HEK293 (cell line): ENCODE results near the gene PADI2.

Experiments
- CTCF ChIA-PET: fragments of 350-600 bp; formaldehyde crosslinking; extraction: SDS; loops from one replicate; lab custom pipeline; 2021; ENCODE audit warnings: antibody characterized with exemption; lab: Yijun Ruan, JAX
- POLR2A ChIA-PET: fragments of 300-600 bp; formaldehyde crosslinking; extraction: SDS; loops from one replicate; lab custom pipeline; 2020; ENCODE audit warnings: antibody characterized with exemption, inconsistent platforms; lab: Yijun Ruan, JAX
- H3K27ac ChIP-seq: fragments of 200-500 bp; sonication (Bioruptor generic); 2 replicates; pipeline ENCODE4 v1.5.1; 2014; ENCODE audit warnings: low read depth, low read length, control low read depth, inconsistent platforms; ENCODE audit errors: extremely low read depth
- H3K36me3 ChIP-seq, 2 experiments: fragments of 200-500 bp in 1 of 2; sonication (Bioruptor generic) in 1 of 2; 1 replicate in 1 of 2; 2 replicates in 1 of 2; pipeline ENCODE4 v1.5.1; 2014 to 2017; ENCODE audit warnings: inconsistent platforms in 2 of 2, low read length in 2 of 2; ENCODE audit not compliant: control insufficient read depth in 2 of 2, insufficient read depth in 1 of 2
- H3K4me1 ChIP-seq: fragments of 200-500 bp; sonication (Bioruptor generic); 2 replicates; pipeline ENCODE4 v1.5.1; 2014; ENCODE audit warnings: mild to moderate bottlenecking, low read length, inconsistent platforms; ENCODE audit not compliant: control insufficient read depth, insufficient read depth
- H3K4me3 ChIP-seq: 2 replicates; pipeline ENCODE4 v1.5.1; 2011; ENCODE audit warnings: low read depth, mild to moderate bottlenecking, control low read depth, low read length, moderate library complexity
- H3K9me3 ChIP-seq: fragments of 200-500 bp; sonication (Bioruptor generic); 2 replicates; pipeline ENCODE4 v1.5.1; 2014; ENCODE audit warnings: low read depth, low read length, inconsistent platforms; ENCODE audit not compliant: control insufficient read depth, insufficient read depth
- KLF16 ChIP-seq: fragments of 450-650 bp; formaldehyde crosslinking; IDR thresholded peaks from 2 replicates; pipeline ENCODE4 v1.5.1; 2017; ENCODE audit warnings: missing biosample characterization, missing genetic modification characterization
- MYNN ChIP-seq: fragments of 450-650 bp; formaldehyde crosslinking; IDR thresholded peaks from 2 replicates; pipeline ENCODE4 v1.5.1; 2016; ENCODE audit warnings: missing biosample characterization, missing genetic modification characterization, borderline replicate concordance
- TSHZ1 ChIP-seq: fragments of 450-650 bp; formaldehyde crosslinking; IDR thresholded peaks from 2 replicates; pipeline ENCODE4 v1.5.1; 2016; ENCODE audit warnings: missing biosample characterization, missing genetic modification characterization, borderline replicate concordance
- ZIC2 ChIP-seq: fragments of 450-650 bp; formaldehyde crosslinking; IDR thresholded peaks from 2 replicates; pipeline ENCODE4 v1.5.1; 2016; ENCODE audit warnings: missing biosample characterization, missing genetic modification characterization
- ZNF513 ChIP-seq: fragments of 450-650 bp; IDR thresholded peaks from 2 replicates; pipeline ENCODE4 v1.5.1; 2018; ENCODE audit warnings: missing biosample characterization, missing genetic modification characterization
- ZNF518A ChIP-seq: fragments of 450-650 bp; formaldehyde crosslinking; conservative IDR thresholded peaks from 2 replicates; pipeline ENCODE4 v1.5.1; 2016; ENCODE audit warnings: low read depth, missing biosample characterization, missing genetic modification characterization
- ZNF548 ChIP-seq: fragments of 450-650 bp; formaldehyde crosslinking; IDR thresholded peaks from 2 replicates; pipeline ENCODE4 v1.5.1; 2016; ENCODE audit warnings: missing biosample characterization, missing genetic modification characterization
- ZSCAN4 ChIP-seq: fragments of 450-650 bp; formaldehyde crosslinking; IDR thresholded peaks from 2 replicates; pipeline ENCODE4 v1.5.1; 2017; ENCODE audit warnings: missing biosample characterization, missing genetic modification characterization

Gene PADI2

GRCh38 chr1:17162941-17163340, 43.7 kb upstream of the PADI2 start:
- no peaks in the 10 kb centered on the region for H3K4me1 ChIP-seq
- H3K36me3 ChIP-seq, result no peaks in the 10 kb centered on the region
- H3K4me3 ChIP-seq, result no peak overlapping the region
- CTCF ChIA-PET, result interaction anchor here (1.4 kb wide), 1 partner anchor 37 kb away, joined by 5 read pairs; no protein-coding TSS in a partner anchor
- TF ChIP-seq MYNN (no peak), ZIC2 (tag by site-specific recombination) (peak; percentile 43)
- TF ChIP-seq, all 188 proteins: peak for 1
- H3K9me3 ChIP-seq, result no peaks in the 10 kb centered on the region
- POLR2A ChIA-PET, result no interaction called here
- no peak overlapping the region for H3K27ac ChIP-seq

GRCh38 chr1:17161926-17162800, 42.9 kb upstream of the PADI2 start:
- Histone ChIP-seq H3K27ac (no peak overlapping the region), H3K4me3 (no peak overlapping the region), H3K36me3 (no peaks in the 10 kb centered on the region), H3K9me3 (no peaks in the 10 kb centered on the region), H3K4me1 (no peaks in the 10 kb centered on the region)
- CTCF ChIA-PET, result interaction anchor here (1.4 kb wide), 1 partner anchor 36 kb away, joined by 5 read pairs; no protein-coding TSS in a partner anchor
- TF ChIP-seq KLF16 (tag by site-specific recombination) (no peak), TSHZ1 (tag by site-specific recombination) (no peak), ZNF548 (tag by site-specific recombination) (no peak), ZSCAN4 (tag by site-specific recombination) (no peak), ZNF518A (tag by site-specific recombination) (no peak), ZNF513 (tag by site-specific recombination) (no peak)
- POLR2A ChIA-PET, result no interaction called here
